Limb (tissue), 2 donors: ENCODE measurements around the gene CCND3.
"Not testable (repeated sequence)": the region's sequence is repeated elsewhere in the genome, so short reads cannot be mapped to it uniquely, and the experiment has no call there.

Experiments
- DNase-seq, 2 donors: peaks; one replicate each; pipeline ENCODE4 v3.0.0-alpha.2; 2016; ENCODE audit errors: extremely low spot score in 2 of 2

CCND3 gene

DNA sequence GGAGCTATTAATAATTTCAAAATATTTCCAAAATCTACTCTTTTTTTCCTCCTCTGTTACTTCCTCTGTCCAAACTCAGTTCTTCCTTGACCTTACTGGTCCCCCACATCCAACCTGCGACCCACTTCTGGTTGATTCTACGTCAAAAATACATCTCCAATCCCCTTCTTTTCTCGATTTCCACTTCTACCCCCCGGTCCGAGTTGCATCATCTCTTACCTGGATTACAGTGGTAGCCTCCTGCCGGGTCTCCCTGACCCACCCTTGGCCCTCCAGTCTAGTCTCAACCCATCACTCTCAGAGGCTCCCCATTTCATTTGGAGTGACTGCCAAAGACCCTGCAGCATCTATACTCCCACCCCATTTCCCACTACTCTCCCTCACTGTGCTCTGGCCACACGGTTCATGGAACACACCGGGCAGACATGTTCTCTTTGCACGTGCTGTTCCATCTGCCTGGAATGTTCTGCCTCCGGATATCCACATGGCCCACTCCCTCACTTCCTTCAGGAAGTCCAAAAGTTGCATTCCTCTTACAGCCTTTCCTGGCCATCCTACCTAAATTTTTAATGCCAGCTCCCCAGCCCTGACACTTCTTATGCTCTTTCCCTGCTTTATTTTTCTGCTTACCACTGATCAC is 6.1 kb upstream of the CCND3 start:
- DNase-seq = no peak

GRCh38 chr6:41943456-41943855 is 1.8 kb upstream of the CCND3 start:
- DNase-seq = no peak

GRCh38 chr6:41942882-41943281 is 1.3 kb upstream of the CCND3 start:
- not testable (repeated sequence) for DNase-seq

DNA sequence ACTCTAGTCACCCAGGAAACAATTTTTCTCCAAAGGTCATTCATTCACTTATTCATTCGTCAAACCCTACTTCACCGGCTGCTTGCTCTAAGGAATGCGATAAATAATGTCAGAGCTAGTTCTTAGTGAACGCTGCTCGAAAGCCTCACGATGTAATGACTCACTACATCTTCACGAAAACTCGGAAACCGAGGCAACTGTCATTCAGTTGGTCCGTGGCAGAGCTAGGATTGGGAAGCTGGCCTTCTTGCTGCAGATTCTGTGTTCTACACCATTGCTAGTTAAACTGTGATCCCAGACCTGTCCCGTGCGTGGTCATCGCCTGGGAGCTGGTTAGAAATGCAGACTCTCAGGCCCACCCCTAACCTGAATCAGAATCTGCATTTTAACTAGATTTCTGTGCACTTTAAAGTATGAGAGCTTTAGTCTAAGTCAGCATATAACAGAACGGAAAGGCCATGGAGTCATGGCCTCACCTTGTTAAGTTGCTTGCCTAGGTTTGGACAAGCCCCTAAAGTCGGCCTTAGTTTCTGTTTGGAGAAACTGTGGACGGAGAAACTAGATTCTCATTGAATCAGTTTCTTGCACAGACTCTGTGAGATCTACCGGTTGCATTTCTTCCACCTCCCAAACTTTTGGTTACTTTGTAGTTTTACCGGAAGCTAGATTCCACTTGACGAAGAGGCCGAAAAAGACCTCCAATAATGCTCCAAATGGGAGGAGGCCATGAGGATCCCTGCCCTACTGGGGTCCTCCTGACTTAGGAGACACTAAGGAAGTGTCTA is 651 bp upstream of the CCND3 start:
- no peak for DNase-seq

- DNase-seq = peak in 1 of 2 donors; percentile 67
These were observed 789 bp downstream of the CCND3 start for GRCh38 chr6:41940759-41941279.

DNA sequence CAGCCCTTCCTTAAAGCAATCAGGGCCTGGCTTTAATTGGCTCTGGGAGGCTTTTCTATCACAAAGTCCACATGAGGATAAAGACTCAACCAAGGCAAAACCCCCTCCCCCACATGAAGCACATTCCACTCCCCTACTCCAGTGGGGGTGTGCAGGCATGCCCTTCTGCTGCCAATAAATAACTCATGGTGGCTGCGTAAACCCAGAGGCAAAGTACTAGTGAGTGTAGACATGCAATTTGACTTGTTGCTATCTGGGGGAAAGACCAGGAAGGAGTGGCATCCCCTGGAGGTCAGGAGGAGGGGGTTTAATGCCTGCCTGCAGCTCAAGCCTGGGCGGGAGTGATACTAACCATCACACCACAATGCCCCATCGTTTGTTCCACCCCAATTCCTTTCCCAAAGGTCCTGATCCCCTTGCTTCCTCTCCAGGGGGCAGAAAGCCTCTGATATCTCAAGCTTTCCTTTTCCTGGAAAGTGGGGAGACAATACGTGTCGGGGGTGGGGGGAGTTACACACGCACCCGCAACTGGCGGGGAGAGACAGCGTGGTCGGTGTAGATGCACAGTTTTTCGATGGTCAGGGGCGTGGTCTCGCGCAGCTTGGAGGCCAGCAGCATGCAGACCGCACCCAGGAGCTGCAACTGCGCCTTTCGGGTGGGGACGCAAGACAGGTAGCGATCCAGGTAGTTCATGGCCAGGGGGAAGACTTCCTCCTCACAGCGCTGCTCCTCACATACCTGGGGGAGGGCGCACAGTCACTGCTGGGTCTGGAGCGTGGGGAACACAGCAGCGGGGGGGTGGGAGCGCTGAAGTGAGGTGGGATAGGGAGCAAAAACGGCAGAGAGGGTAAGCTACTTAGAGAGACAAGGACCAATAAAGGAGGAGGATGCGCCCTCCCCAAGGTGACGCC is 1.5 kb downstream of the CCND3 start:
- peak in 1 of 2 donors; percentile 42 for DNase-seq

DNA sequence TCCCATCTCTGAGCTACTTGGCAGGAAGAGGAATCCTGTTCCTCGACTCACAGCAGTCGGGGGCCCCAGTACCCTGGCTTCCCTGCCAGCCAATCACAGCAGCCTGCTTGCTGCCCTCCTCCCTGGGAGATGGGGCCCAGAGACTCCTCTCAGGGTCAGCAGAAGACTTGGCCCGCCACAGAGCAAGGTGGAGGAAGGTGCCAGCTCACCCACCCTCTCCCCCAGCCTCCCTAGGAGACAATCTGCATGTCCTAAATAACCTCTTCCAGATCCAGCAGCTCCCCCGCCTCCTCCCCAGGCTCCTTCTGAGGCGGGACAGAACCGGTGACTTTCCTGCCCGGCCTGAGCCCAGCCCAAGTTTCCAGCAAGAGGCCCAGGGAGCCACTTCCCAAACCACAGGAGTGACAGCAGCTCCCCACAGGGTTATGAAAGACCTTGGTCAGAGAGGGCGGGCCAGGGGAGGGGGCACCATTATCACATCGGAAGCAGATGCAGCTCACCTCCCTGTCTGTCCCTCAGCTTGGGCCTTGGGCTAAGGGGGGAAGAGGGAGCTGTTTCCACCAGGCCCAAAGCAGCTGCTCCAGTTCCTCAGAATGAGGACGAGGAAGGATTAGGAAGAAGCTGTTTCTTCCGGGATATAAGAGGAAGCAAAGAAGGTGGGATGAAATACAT is 2.3 kb downstream of the CCND3 start:
- peak in 1 of 2 donors; percentile 60 for DNase-seq

GRCh38 chr6:41938590-41939175 is 2.9 kb downstream of the CCND3 start:
- DNase-seq = peak in 1 of 2 donors; percentile 64

DNA sequence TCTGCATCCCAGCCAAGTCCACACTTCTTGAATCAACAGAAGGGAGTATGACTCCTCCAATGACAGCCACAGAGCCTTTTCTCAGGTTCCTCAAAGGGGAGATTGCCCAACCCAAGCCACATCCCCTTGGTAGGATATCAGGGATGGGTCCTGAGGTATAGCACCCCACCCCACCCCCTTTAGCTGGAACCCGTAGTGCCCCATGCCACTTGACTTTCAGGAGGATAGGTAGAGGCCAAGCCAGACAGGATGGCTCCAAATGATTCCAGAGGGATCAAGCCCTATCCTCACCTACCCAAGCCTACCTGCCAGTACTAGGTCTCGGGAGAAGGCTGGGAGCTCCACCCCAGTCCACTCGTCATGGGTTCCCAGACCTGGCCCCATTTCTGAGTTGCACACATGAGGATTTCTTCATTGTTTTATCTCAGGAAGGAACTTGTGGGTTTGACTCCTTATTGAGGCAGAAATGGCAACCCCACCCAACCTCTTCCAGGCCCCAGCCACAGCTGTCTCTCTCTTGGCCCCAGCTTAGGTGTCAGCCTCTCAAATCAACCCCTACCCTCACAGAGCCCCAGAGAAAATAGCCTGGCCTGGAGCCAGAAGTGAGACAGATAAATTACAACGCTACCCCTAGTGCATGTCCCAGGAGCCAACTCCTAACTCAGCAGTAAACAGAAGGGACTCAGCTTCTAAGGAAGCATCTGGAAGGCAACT is 3.6 kb downstream of the CCND3 start:
- DNase-seq = peak in 1 of 2 donors; percentile 45

GRCh38 chr6:41937472-41937860 is 4.1 kb downstream of the CCND3 start:
- no peak for DNase-seq

DNA sequence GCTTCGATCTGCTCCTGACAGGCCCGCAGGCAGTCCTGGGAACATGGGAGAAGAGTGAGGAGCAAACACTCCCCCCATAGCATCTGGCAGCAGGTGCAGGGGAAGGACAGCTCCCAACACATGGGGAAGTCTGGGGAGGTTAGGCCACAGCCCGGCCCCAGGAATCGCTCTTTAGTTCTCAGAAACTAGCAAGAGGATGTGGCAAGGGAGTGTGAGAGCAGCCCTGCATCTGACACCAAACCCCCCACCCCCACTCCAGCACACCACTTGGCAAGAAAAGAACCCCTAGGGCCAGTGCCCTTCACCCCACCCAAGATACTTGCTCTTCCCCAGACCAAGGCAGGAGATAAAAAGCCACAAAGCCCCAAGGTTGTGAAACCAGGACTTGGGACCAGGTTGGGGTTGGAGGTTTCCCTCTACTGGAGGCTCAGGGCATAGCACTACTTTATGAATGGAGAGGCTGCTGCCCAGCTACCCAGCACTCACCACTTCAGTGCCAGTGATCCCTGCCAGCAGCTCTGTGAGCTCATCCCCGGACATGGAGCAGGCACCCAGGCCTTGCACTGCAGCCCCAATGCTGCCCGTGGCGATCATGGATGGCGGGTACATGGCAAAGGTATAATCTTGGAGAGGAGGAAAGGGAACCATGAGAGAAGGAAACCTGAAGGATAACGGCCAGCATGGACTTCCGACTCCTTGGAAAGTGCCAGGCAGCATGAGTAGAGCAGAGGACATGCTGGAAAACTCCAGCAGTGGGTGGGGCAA is 5.4 kb downstream of the CCND3 start:
- DNase-seq = peak in 1 of 2 donors; percentile 62

- no peak for DNase-seq
These were observed 5.9 kb downstream of the CCND3 start for GRCh38 chr6:41935685-41936072.

DNA sequence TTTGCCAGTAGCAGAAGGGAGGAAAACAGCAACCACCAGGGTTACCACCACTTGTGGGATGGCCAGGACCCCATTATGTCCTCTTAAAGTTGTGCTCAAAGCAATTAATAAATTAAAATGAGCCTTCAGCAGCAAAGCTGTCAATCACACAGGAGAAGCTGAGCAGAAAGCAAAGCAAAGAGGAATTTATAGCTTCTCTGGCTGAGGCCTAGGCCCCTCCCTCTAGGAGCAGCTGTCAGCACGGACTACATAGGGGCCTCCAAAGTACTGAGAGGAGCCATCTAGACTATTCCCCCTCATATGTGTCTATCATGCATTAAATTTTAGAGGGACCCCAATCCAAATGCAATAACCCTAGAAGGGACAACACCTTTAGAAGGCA is 6.4 kb downstream of the CCND3 start:
- no peak for DNase-seq

GRCh38 chr6:41934278-41935192 is 7.1 kb downstream of the CCND3 start:
- DNase-seq = no peak

GRCh38 chr6:41932378-41932777 is 9.2 kb downstream of the CCND3 start:
- DNase-seq = no peak

- DNase-seq = no peak
These were observed 9.8 kb downstream of the CCND3 start for GRCh38 chr6:41931792-41932191.

DNA sequence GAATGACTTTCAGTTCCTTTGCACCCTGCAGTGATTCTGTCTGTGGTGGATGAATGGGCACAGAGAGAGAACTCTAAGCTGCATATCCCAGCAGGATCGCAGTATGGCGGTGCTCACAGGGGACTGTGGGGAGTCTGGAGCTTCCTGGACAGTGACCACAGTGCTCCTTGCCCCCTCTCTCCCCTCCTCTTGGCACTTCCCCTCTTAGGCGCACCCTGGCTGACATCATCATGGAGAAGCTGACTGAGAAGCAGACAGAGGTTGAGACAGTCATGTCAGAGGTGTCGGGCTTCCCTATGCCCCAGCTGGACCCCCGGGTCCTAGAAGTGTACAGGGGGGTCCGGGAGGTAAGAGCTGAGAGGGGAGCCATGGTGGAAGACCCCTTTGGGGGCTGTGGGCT is 11.7 kb downstream of the CCND3 start:
- no peak for DNase-seq

DNA sequence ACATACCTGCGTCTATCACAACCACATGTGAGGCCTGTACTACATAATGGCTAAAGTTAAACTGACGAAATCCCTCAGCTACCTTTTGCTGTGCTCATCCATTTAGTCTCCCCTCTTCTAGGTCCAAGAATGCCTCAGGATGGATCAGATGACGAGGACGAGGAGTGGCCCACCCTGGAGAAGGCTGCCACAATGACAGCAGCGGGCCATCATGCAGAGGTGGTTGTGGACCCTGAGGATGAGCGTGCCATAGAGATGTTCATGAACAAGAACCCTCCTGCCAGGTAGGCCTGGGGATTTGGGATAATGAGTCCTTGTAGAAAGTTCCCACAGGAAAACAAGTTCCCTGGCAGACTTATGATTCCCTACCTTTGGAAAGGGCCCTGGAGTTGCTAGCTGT is 14.4 kb downstream of the CCND3 start:
- no peak for DNase-seq
